NOMO-1 treated with DMSO at 0.1 percent for 48 hours (cell line): ENCODE measurements around the gene FOS.

Source experiments
- DNase-seq: peaks from one replicate; lab custom pipeline; 2025; ENCODE audit not compliant: unreplicated experiment; lab: John Stamatoyannopoulos, UW

The FOS gene

GRCh38 chr14:75315144-75315543 is 36.5 kb downstream of the FOS start:
- no peak for DNase-seq

- no peak for DNase-seq
These were observed 38.5 kb downstream of the FOS start for GRCh38 chr14:75317148-75317547.

GRCh38 chr14:75318353-75318752 is 39.7 kb downstream of the FOS start:
- DNase-seq, result no peak

GRCh38 chr14:75319021-75319420 is 40.4 kb downstream of the FOS start:
- no peak for DNase-seq

GRCh38 chr14:75320196-75320595 is 41.6 kb downstream of the FOS start:
- no peak for DNase-seq

- DNase-seq, result no peak
These were observed 44.1 kb downstream of the FOS start for GRCh38 chr14:75322746-75323145.

- no peak for DNase-seq
These were observed 44.9 kb downstream of the FOS start for GRCh38 chr14:75323571-75323970.

GRCh38 chr14:75328558-75329155 is 50.0 kb downstream of the FOS start:
- DNase-seq, result peak; percentile 32

GRCh38 chr14:75329369-75329768 is 50.7 kb downstream of the FOS start:
- no peak for DNase-seq

GRCh38 chr14:75331471-75331870 is 52.8 kb downstream of the FOS start:
- no peak for DNase-seq
